PC-9 (cell line): ENCODE results near the gene RAB41. TPM values are rescaled to one million over a fixed set of nuclear protein-coding genes. Genes with fewer than 3 reads are reported as not detected.

ENCODE experiments used
- BruUV-seq: library from RNA; stranded (reverse); fragments of 400-500 nt; replicated peaks from 2 replicates; lab custom pipeline; 2021; lab: Mats Ljungman, UMichigan
- CTCF ChIA-PET: fragments of 300-600 bp; sonication (Branson Sonifier 250); formaldehyde crosslinking; loops from one replicate; lab custom pipeline; 2022; ENCODE audit warnings: antibody characterized with exemption; lab: Charles Lee
- POLR2A ChIA-PET: fragments of 300-600 bp; sonication (Branson Sonifier 250); formaldehyde crosslinking; loops from one replicate; lab custom pipeline; 2022; ENCODE audit warnings: antibody characterized with exemption; ENCODE audit not compliant: unreplicated experiment; lab: Charles Lee
- DNase-seq, 2 experiments: peaks; one replicate each; pipeline versions ENCODE4 v3.0.0 to v3.0.0-alpha.2; 2015 to 2022; ENCODE audit warnings: mixed read lengths in 1 of 2
- H2AFZ ChIP-seq: fragments of 200-600 bp; sonication (generic); 2 replicates; pipeline ENCODE4 v1.8.1; 2017; ENCODE audit warnings: antibody characterized with exemption
- H3F3A ChIP-seq: fragments of 200-600 bp; sonication (generic); 2 replicates; pipeline ENCODE4 v1.8.1; 2017; ENCODE audit warnings: antibody characterized with exemption, mild to moderate bottlenecking, low read depth; ENCODE audit not compliant: insufficient read depth
- H3K27ac ChIP-seq: fragments of 200-600 bp; sonication (generic); 2 replicates; pipeline ENCODE4 v1.6.1; 2016; ENCODE audit warnings: mixed run types
- H3K27me3 ChIP-seq: fragments of 200-600 bp; sonication (generic); 2 replicates; pipeline ENCODE4 v1.6.1; 2016; ENCODE audit warnings: low read depth, mixed run types; ENCODE audit not compliant: insufficient read depth
- H3K36me3 ChIP-seq: fragments of 200-600 bp; sonication (generic); 2 replicates; pipeline ENCODE4 v1.6.1; 2016; ENCODE audit warnings: low read depth, mixed run types
- H3K4me1 ChIP-seq: fragments of 200-600 bp; sonication (generic); replicated peaks from 2 replicates; pipeline ENCODE4 v1.6.1; 2016; ENCODE audit warnings: mixed run types; ENCODE audit not compliant: insufficient read depth
- H3K4me2 ChIP-seq: fragments of 200-600 bp; sonication (generic); 2 replicates; pipeline ENCODE4 v1.6.1; 2017; ENCODE audit warnings: mixed run types
- H3K4me3 ChIP-seq: fragments of 200-600 bp; sonication (generic); 2 replicates; pipeline ENCODE4 v1.6.1; 2016; ENCODE audit warnings: mixed run types
- H3K79me2 ChIP-seq: fragments of 200-600 bp; sonication (generic); 2 replicates; pipeline ENCODE4 v1.6.1; 2017; ENCODE audit warnings: low read depth, mixed run types
- H3K9me2 ChIP-seq: fragments of 200-600 bp; sonication (generic); 2 replicates; pipeline ENCODE4 v1.8.1; 2017; ENCODE audit warnings: mild to moderate bottlenecking; ENCODE audit not compliant: insufficient read depth
- H3K9me3 ChIP-seq: fragments of 200-600 bp; sonication (generic); 2 replicates; pipeline ENCODE4 v1.8.1; 2016; ENCODE audit warnings: low read depth; ENCODE audit not compliant: insufficient read depth
- H4K20me1 ChIP-seq: fragments of 200-600 bp; sonication (generic); 2 replicates; pipeline ENCODE4 v1.8.1; 2017; ENCODE audit not compliant: insufficient read depth
- EZH2 ChIP-seq: fragments of 200-600 bp; sonication (generic); IDR thresholded peaks from 2 replicates; pipeline ENCODE4 v1.8.0; 2017; ENCODE audit warnings: antibody characterized with exemption, low read depth
- intact Hi-C: fragments of 100-400 bp; cut with micrococcal nuclease; formaldehyde crosslinking; loops from one replicate; pipeline ENCODE4 v1.10.0; 2022; ENCODE audit not compliant: unreplicated experiment
- total RNA-seq: library from RNA; stranded (reverse); gene quantifications from 2 replicates; pipeline ENCODE4 v1.2.3, GENCODE V29; 2021
- TF ChIP-seq, protein P1 (sequence below): fragments of 200-600 bp; sonication (generic); conservative IDR thresholded peaks from 2 replicates; pipeline ENCODE4 v1.6.1; 2017; ENCODE audit warnings: mixed run types, antibody characterized with exemption, mild to moderate bottlenecking, moderate library complexity

RAB41 gene
- total RNA-seq, 1 experiment from 2014 or later = not detected

DNA sequence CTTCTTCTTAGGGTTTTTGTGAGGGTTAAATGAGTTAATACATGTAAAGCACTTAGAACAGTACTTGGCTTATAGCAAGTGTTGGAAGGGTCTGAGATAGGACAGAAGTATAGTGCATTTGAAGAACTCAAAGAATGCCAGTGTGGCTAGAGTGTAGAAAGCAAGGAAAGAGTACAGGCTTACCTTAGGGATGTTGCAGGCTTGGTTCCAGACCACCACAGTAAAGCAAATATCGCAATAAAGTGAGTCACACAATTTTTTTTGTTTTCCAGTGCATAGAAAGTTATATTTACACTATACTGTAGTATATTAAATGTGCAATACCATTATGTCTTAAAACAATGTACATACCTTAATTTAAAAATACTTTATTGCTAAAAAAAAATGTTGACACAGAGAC is 49.2 kb downstream of the RAB41 start:
- Histone ChIP-seq H2AFZ (no peak overlapping the region), H3F3A (no peaks in the 10 kb centered on the region), H3K79me2 (no peaks in the 10 kb centered on the region), H3K27me3 (no peaks in the 10 kb centered on the region), H3K4me1 (no peaks in the 10 kb centered on the region), H3K9me2 (no peaks in the 10 kb centered on the region), H3K27ac (no peak overlapping the region), H4K20me1 (no peaks in the 10 kb centered on the region), H3K4me2 (no peak overlapping the region), H3K4me3 (no peak overlapping the region), H3K9me3 (no peaks in the 10 kb centered on the region), H3K36me3 (no peaks in the 10 kb centered on the region)
- TF ChIP-seq, protein P1, sequence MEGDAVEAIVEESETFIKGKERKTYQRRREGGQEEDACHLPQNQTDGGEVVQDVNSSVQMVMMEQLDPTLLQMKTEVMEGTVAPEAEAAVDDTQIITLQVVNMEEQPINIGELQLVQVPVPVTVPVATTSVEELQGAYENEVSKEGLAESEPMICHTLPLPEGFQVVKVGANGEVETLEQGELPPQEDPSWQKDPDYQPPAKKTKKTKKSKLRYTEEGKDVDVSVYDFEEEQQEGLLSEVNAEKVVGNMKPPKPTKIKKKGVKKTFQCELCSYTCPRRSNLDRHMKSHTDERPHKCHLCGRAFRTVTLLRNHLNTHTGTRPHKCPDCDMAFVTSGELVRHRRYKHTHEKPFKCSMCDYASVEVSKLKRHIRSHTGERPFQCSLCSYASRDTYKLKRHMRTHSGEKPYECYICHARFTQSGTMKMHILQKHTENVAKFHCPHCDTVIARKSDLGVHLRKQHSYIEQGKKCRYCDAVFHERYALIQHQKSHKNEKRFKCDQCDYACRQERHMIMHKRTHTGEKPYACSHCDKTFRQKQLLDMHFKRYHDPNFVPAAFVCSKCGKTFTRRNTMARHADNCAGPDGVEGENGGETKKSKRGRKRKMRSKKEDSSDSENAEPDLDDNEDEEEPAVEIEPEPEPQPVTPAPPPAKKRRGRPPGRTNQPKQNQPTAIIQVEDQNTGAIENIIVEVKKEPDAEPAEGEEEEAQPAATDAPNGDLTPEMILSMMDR = no peak
- TF ChIP-seq EZH2 = no peak
- ChIA-PET CTCF (no interaction called here), POLR2A (no interaction called here)
- no TSS peak for BruUV-seq
- intact Hi-C loops = no loop called here
- DNase-seq = no peak

DNA sequence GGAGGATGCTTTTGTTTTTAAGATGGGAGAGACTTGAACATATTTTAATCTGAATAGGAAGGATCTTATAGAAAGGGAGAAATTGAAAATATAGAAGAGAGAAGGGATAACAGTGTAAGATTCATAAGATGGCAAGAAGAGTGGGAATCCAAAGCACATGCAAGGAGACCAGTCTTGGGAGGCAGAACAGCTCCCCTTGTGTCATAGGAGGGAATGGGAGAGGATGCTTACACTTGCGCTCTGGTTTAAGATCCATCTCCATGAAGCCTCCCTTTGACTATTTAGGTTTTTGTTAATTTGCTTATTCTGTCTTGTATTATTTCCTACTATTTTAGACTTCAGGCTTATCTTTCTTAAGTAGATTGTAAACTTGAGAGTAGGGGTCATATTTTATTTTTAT is 50.6 kb downstream of the RAB41 start:
- Histone ChIP-seq H3F3A (no peaks in the 10 kb centered on the region), H3K36me3 (no peaks in the 10 kb centered on the region), H3K27me3 (no peaks in the 10 kb centered on the region), H3K9me3 (no peaks in the 10 kb centered on the region), H3K79me2 (no peaks in the 10 kb centered on the region), H2AFZ (no peak overlapping the region), H3K4me1 (no peaks in the 10 kb centered on the region), H3K4me3 (no peak overlapping the region), H3K4me2 (no peak overlapping the region), H3K9me2 (no peaks in the 10 kb centered on the region), H3K27ac (no peak overlapping the region), H4K20me1 (no peaks in the 10 kb centered on the region)
- CTCF ChIA-PET = no interaction called here
- DNase-seq = no peak
- no TSS peak for BruUV-seq
- POLR2A ChIA-PET = no interaction called here
- intact Hi-C loops = no loop called here
- TF ChIP-seq EZH2 = no peak
- TF ChIP-seq, protein P1 = no peak

Other genes starting within 250 kb of the RAB41 start
- not detected in 2 replicates for gene AWAT2, start 232.2 kb upstream of the RAB41 start, total RNA-seq
- gene OTUD6A, start 219.7 kb upstream of the RAB41 start, total RNA-seq = not detected in 2 replicates
- 57.6 and 71.9 TPM in 2 replicates for gene IGBP1, start 148.7 kb upstream of the RAB41 start, total RNA-seq
- not detected in 2 replicates for gene DGAT2L6, start 104.7 kb upstream of the RAB41 start, total RNA-seq
- gene AWAT1, start 47.5 kb upstream of the RAB41 start, total RNA-seq = not detected in 2 replicates
- 0.50 and 0.65 TPM in 2 replicates for gene P2RY4, start 22.0 kb upstream of the RAB41 start, total RNA-seq
- not detected in 2 replicates for gene ARR3, start 13.8 kb upstream of the RAB41 start, total RNA-seq
- 42.0 and 51.2 TPM in 2 replicates for gene PDZD11, start 7.8 kb downstream of the RAB41 start, total RNA-seq
- 36.7 and 52.9 TPM in 2 replicates for gene KIF4A, start 7.9 kb downstream of the RAB41 start, total RNA-seq
- 0.44 TPM in 1 of 2 replicates, not detected in the other for gene GDPD2, start 141.1 kb downstream of the RAB41 start, total RNA-seq
- gene DLG3, start 162.7 kb downstream of the RAB41 start, total RNA-seq = 55.6 and 61.1 TPM in 2 replicates